SU-DHL-6 (cell line): ENCODE data around the gene ISOC1.

Experiments used
- CTCF ChIP-seq: fragments of 200-600 bp; sonication (generic); IDR thresholded peaks from one replicate; pipeline ENCODE4 v1.5.1; 2017; ENCODE audit warnings: antibody characterized with exemption, mild to moderate bottlenecking, low read length, moderate library complexity; ENCODE audit not compliant: insufficient read depth, poor library complexity, severe bottlenecking
- EZH2phosphoT487 ChIP-seq: fragments of 200-600 bp; sonication (generic), shearing (Covaris generic); conservative IDR thresholded peaks from 2 replicates; pipeline ENCODE4 v1.6.1; 2018; ENCODE audit warnings: mild to moderate bottlenecking, antibody characterized with exemption, low read length, moderate library complexity, mixed read lengths

DNA sequence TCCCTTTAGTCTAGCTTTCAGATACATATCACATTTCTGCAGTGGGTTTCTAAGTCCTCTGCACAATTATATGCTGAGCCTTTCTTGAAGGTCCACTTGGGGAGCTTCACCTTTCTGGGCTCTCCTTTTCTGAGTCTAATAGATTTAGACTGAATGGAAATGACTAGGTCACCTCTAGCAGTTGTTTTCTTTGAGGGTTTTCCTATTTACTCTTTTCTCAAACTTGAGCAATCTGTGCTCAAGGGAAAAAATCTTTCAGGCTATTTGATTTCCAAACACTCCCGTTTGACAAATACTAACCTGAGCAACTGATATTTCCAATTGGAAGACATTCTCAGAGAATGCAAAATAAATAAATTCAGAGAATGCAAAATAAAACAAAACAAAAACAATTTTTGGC is 39.0 kb downstream of the ISOC1 start:
- TF ChIP-seq EZH2phosphoT487, result no peak
- TF ChIP-seq CTCF, result no peak
